OCI-LY1 (cell line): Measurements from ENCODE around the gene C16orf74.

Source experiments
- CTCF ChIP-seq: fragments of 200-600 bp; sonication (generic), shearing (Covaris generic); IDR thresholded peaks from 2 replicates; pipeline ENCODE4 v1.5.1; 2017; ENCODE audit warnings: mild to moderate bottlenecking, antibody characterized with exemption, low read length, moderate library complexity, mixed read lengths
- EZH2 ChIP-seq: fragments of 200-600 bp; sonication (generic), shearing (Covaris generic); IDR thresholded peaks from 2 replicates; pipeline ENCODE4 v1.8.0; 2017; ENCODE audit warnings: borderline replicate concordance, mixed run types, mild to moderate bottlenecking, antibody characterized with exemption, low read length, moderate library complexity, mixed read lengths

- no peak for TF ChIP-seq CTCF
- TF ChIP-seq EZH2 = no peak
Measured at GRCh38 chr16:85676466-85676865, 74.4 kb downstream of the C16orf74 start.
